LoVo (cell line): ENCODE measurements around the gene CERS6.

Experiments
- DNase-seq: peaks from one replicate; pipeline ENCODE4 v3.0.0-alpha.2; 2016; ENCODE audit warnings: low spot score

The CERS6 gene

GRCh38 chr2:168602846-168603401, 146.9 kb downstream of the CERS6 start:
- DNase-seq, result no peak

DNA sequence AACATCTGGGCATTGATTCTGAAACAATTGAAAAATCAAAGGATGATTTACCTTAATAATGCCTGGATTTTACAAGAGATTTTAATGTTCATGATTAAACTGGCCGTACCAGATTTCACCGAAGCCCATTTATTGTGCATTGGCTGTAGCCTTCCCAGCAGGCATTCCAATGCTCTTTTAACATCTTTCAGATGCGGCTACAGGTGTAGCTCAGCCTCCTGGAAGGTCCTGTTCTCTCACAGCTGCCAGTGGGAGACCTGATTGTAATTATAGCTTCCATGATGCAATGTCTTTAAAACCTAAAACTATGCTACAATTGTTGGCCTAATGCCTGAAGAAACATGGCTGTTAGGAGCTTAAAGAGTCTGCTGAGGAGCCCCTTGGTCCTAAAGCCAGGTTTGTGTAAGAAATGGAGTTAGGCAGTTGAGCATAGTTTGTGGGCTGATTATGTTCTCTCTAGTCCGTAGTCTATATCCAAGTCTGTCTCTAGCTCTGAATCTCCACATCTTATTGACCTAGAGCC, 147.4 kb downstream of the CERS6 start:
- DNase-seq, result no peak

DNA sequence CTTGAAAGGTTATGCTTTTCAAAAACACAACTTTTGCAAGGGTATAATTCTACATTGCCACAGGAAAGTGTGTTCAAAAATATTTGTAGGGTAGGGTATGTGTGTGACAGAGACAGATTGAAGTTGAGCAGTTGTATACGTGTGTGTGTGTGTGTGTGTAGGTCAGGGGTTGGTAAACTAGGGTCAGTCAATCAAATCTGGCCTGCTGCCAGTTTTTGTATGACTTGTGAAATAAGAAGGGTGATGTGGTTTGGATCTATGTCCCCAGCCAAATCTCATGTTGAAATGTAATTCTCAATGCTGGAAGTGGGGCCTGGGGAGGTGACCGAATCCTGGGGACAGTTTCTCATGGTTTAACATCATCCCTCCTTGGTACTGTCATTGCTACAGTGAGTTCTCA, 148.2 kb downstream of the CERS6 start:
- no peak for DNase-seq

GRCh38 chr2:168607992-168608391, 151.9 kb downstream of the CERS6 start:
- DNase-seq, result no peak

GRCh38 chr2:168608796-168609195, 152.7 kb downstream of the CERS6 start:
- DNase-seq, result no peak

DNA sequence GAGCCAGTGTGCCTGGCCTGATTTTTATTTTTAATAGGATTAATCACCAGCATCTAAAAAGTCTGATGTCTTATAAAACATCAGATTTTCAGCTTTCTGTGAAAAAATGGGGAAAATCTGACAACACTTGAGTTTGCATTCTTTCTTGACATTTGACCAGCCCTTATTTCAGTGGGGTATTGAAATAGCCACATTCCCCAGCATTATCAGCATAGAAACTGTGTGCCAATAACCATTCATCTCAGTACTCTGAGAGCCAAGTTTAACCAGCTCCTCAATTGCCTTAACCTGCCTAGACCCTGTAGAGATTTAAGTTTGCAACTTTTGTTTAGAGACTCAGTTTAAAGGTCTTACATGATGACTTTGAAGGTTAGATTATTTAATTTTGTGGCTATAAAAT, 155.0 kb downstream of the CERS6 start:
- DNase-seq, result no peak

DNA sequence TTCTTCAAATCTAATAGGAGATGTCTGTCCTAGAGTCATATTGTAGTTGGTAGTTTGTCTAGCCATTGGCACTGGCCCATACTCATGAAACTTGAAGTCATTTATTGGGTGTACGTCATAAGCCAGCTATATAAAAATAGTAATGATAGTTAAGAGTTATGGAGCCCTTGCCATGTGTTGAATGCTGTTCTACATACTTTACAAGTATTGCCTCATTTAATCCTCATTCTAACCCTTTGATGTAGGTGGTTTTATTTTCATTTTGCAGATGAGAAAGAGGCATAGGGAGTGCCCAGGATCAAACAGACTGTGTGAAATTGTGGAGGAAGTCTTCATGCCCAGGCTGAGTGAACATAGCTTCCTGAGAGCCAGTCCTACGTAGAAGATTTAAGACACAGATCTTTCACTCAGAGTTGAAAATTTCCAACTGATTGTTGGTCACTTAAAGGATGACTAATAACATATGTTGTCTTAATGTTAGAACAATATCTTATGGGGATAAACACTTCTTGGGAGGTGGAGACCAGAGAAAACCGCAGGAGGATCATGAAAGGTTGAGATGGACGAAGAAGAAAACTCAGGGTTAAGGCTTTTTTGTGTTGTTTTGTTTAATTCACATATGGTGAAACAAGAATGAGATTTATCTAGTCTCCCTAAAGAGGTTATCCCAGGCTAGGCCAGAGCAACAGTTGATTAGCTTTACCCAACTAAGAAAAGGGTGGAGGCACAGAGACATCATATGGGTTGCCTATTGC, 156.0 kb downstream of the CERS6 start:
- DNase-seq, result no peak

GRCh38 chr2:168612719-168613118, 156.6 kb downstream of the CERS6 start:
- DNase-seq, result no peak

- no peak for DNase-seq
These were observed 157.5 kb downstream of the CERS6 start for GRCh38 chr2:168613551-168613950.

- no peak for DNase-seq
These were observed 158.3 kb downstream of the CERS6 start for GRCh38 chr2:168614172-168615018.

GRCh38 chr2:168620554-168620953, 164.5 kb downstream of the CERS6 start:
- DNase-seq, result no peak

DNA sequence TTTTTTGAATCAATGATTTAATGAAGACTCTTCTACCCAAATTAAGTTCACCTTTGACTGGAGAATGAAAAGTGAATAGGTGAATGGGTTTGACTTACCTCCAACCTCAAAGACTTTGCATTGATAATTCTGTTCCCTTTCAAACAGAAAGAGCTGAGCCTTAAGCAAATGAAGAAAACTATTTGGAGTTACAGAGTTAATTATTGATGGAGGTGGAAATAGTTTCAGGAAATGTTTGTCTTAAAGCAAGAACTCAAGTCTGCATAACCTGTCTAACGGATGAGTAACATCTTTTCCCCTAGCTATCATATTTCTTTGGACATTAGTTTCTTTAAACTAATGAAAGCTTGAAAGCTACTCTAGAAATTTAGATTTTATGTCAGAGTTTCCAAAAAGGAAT, 166.5 kb downstream of the CERS6 start:
- DNase-seq, result peak; percentile 41

GRCh38 chr2:168624028-168624427, 168.0 kb downstream of the CERS6 start:
- DNase-seq, result no peak

DNA sequence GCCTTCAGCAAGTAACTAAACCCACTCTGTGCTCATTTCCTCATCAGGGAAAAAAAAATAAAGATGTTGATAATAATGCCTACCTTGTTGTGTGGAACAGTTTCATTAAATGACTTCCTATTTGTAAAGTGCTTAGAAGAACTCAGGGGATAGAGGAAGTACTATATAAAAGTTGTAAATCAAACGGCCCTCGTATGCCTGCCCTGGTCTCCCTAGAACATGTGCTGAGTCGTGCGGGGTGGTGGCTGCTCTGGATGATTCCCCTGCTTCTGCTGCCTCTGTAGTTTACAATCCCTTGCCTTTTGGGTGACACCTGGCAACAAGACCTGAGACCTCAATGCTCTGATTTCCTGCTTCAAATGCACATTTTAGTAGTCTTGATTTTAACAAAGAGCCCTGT, 170.0 kb downstream of the CERS6 start:
- DNase-seq, result peak; percentile 33

DNA sequence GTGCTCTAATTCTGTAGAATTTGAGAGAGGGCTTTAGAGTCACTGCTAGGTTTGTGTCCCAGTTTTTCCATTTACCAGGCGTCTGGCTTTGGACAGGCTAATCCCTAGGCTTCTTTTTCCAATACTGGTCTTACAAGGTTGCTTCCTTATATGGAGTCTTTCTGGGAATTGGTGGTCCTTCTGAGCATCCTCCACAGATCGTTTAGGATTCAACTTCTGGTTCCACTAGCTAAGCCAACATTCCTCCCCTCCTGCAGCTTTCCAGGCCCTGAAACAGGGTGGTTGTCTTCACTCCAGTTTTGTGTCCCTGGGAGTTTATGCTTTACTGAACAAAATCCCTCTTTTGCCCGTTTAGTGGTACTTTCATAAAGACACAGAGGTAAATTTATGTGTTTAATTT, 170.6 kb downstream of the CERS6 start:
- DNase-seq, result no peak

- no peak for DNase-seq
These were observed 176.6 kb downstream of the CERS6 start for GRCh38 chr2:168632709-168633121.

DNA sequence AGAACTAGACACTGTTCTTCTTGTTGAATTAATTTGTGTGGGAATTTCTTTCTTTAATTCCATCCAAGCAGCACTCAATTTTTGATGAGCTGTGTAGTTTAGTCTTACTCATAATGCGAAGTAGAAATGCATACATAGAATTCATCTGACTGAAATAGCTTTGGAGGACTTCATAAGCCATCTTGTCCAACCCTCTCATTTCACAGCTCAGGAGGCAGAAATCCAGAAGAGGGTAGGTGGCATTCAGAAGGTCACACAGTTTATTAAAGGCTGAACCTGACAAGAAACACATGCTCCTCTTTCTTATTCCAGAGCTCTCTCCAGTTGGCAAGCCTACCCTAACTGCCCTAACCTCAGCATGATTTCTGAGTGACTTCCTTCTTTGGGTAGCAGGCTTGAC, 177.1 kb downstream of the CERS6 start:
- DNase-seq, result no peak

DNA sequence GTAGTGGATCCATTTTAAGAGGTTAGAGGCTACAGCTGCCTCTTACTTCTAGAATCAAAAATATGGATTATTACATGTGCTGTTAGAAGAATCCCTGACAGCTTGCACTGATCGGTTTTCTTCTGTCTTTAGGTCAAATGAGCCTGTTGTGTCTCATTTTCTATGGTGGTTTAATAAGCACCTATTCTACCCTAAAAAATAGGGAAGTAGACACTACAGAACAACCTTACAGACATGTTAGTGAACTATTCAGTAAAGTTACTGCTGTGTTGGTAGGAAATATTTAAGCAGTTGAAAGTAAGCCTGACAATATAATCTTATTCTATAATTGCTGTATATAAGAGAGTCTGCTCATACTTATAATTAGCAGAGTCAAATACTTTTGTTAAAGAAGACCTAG, 177.8 kb downstream of the CERS6 start:
- no peak for DNase-seq

DNA sequence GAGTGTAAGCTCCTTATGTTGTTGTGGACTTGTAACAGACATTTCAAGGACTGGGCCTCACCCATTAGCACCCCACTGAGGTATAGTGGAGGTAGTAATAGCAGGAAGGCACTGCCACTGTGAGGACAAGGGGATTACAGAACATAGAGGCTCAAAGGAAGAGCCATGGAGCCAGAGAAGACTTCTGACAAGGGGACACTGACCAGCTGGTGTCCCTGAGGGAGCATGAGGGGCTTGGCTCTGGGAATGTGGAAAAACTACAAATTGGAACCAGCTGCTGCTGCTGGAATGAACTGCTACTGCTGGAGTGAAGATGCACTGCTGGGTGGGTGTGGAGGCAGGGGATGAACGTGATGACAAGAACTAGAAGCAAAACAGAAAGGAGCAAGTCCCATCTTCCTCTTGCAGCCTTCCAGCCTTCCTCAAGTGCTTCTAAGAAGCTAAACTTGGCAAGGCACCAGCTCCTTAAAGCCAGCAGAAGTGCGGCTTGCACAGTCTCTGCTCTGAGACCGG, 179.0 kb downstream of the CERS6 start:
- DNase-seq, result no peak

GRCh38 chr2:168639018-168639417, 182.9 kb downstream of the CERS6 start:
- DNase-seq, result no peak

- DNase-seq, result no peak
These were observed 183.4 kb downstream of the CERS6 start for GRCh38 chr2:168639441-168639898.

DNA sequence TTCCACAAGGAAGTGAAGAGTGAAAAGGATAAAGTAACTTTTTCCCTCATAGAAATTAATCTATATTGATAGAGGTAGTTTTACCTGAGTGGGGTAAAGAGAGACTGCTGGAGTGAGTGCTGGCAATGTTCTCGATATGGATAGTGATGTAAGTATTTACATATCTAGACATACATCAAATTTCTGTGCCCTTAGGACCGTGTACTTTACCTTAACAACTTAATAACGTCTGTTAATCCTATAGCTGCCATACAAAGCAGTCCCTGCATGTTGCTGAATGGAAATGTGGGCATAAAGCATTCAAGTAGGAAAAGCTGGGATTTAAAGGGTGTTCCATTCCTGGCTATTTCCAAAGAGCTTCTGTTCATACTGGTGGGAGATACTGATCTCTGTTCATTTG, 184.0 kb downstream of the CERS6 start:
- DNase-seq, result no peak

DNA sequence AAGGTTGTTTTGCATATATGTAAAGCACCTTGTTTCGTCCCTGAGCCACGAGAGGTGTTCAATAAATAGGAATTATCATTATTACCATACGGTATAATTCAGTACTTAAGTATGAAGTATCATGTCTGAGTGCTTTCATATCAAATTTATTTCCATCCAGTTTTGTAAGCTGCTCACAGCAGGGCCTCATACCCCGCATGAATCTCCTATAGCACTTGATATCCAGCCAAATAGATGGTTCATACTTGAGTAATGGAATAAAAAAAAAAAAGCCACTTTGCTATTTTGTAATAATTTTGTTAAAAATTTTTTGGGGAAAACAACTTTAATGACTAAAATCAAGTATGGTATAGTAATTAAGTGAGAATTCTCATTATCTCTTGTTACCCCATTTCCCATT, 185.6 kb downstream of the CERS6 start:
- no peak for DNase-seq
